ENCODE data around the gene FAXC.
A peak's percentile ranks its signal among the peaks of the same experiment; 100 is the strongest.

DNA sequence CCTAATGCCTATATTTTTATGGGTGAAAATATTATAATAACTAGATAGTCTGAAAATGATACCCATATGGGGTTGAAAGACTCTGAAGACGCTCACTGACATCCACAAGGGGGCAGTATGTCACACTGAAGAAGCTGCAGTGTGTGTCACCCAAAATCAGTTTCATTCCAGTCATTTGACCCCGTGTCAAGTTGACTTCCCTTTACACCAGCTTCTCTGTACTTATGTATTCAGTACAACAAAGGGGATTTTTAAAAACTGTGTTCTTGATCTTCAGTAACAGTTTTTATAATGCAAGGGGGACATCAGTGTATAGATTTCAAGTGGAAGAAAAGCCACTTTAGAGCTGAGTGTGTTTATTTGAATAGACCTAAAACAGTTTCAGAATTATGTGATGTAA is 19.3 kb downstream of the FAXC start:
- TF ChIP-seq CTCF (IDR thresholded peaks at IDR 0.05; ENCODE audit: low read depth, low read length) (peak; percentile 84), POLR2A (IDR thresholded peaks at IDR 0.05; ENCODE audit: extremely low read depth, insufficient read length) (no peak), MAX (IDR thresholded peaks at IDR 0.05; ENCODE audit: low read depth, low read length) (no peak), MYC (IDR thresholded peaks at IDR 0.05; ENCODE audit: low read depth, low read length) (no peak)
